K562 (cell line): ENCODE measurements around the gene USP32. TPM values are rescaled to one million over a fixed set of nuclear protein-coding genes. Genes with fewer than 3 reads are reported as not detected.
A peak's percentile ranks its signal among the peaks of the same experiment; 100 is the strongest.

ENCODE experiments used
- BRCA1 ChIP-seq, 2 experiments: fragments of 450-650 bp in 1 of 2; sonication (generic) in 1 of 2; formaldehyde crosslinking in 1 of 2; IDR thresholded peaks; 2 replicates each; pipeline versions ENCODE4 v1.5.0 to v1.6.1; 2017 to 2020; ENCODE audit warnings: mild to moderate bottlenecking in 1 of 2, missing genetic modification reagents in 1 of 2
- CXXC5 ChIP-seq: fragments of 250-450 bp; sonication (Bioruptor Pico); IDR thresholded peaks from 2 replicates; pipeline ENCODE4 v1.8.0; 2022; ENCODE audit warnings: inconsistent platforms, mild to moderate bottlenecking, moderate library complexity
- E2F6 ChIP-seq, 2 experiments: IDR thresholded peaks; 2 replicates each; pipeline ENCODE4 v1.6.1; 2011; ENCODE audit warnings: borderline replicate concordance in 1 of 2, control low read depth in 1 of 2, low read depth in 1 of 2, low read length in 1 of 2, mild to moderate bottlenecking in 1 of 2, mixed read lengths in 1 of 2, moderate library complexity in 1 of 2; ENCODE audit not compliant: insufficient read depth in 1 of 2, insufficient read length in 1 of 2, poor library complexity in 1 of 2, severe bottlenecking in 1 of 2; ENCODE audit errors: extremely low read depth in 1 of 2
- FOSL1 ChIP-seq: fragments of 200-800 bp; sonication (Bioruptor generic); conservative IDR thresholded peaks from 2 replicates; pipeline ENCODE4 v1.6.1; 2016; ENCODE audit warnings: missing genetic modification characterization, missing compliant biosample characterization
- HNRNPK ChIP-seq: fragments of 200-400 bp; formaldehyde crosslinking; IDR thresholded peaks from one replicate; pipeline ENCODE4 v1.6.1; 2018; ENCODE audit warnings: mild to moderate bottlenecking, low read depth, low read length; ENCODE audit not compliant: poor library complexity, severe bottlenecking
- KDM2B ChIP-seq: fragments of 250-450 bp; sonication (Bioruptor Pico); IDR thresholded peaks from 2 replicates; pipeline ENCODE4 v1.8.0; 2021; ENCODE audit warnings: mild to moderate bottlenecking, moderate library complexity
- MYBL2 ChIP-seq, 2 experiments: fragments of 450-650 bp in 1 of 2; sonication (generic) in 1 of 2; formaldehyde crosslinking in 1 of 2; IDR thresholded peaks; 2 replicates each; pipeline versions ENCODE4 v1.6.1 to v1.8.1; 2017 to 2022; ENCODE audit warnings: borderline replicate concordance in 1 of 2, inconsistent platforms in 1 of 2, low read depth in 1 of 2, mild to moderate bottlenecking in 1 of 2, missing genetic modification reagents in 1 of 2, moderate library complexity in 1 of 2
- NFE2L1 ChIP-seq: fragments of 450-650 bp; IDR thresholded peaks from 2 replicates; pipeline ENCODE4 v1.6.1; 2016; ENCODE audit warnings: missing genetic modification characterization, low read depth, mild to moderate bottlenecking, missing compliant biosample characterization, moderate library complexity, borderline replicate concordance
- NKRF ChIP-seq: fragments of 450-650 bp; IDR thresholded peaks from 2 replicates; pipeline ENCODE4 v1.6.1; 2016; ENCODE audit warnings: borderline replicate concordance
- RFX7 ChIP-seq: fragments of 250-450 bp; sonication (Bioruptor Pico); IDR thresholded peaks from 2 replicates; pipeline ENCODE4 v1.5.1; 2021; ENCODE audit warnings: mild to moderate bottlenecking
- SPI1 ChIP-seq: IDR thresholded peaks from 2 replicates; pipeline ENCODE4 v1.6.1; 2011; ENCODE audit warnings: low read depth, low read length, control low read depth, borderline replicate concordance
- SRF ChIP-seq, 2 experiments: fragments of 250-450, 450-650 bp in 1 of 2; sonication (Bioruptor Pico) in 1 of 2; sonication (generic) in 1 of 2; formaldehyde crosslinking; IDR thresholded peaks; 2 replicates each; pipeline versions ENCODE4 v1.5.0 to v1.5.1; 2020 to 2022; ENCODE audit warnings: mild to moderate bottlenecking in 1 of 2, missing genetic modification reagents in 1 of 2
- TAF9B ChIP-seq: fragments of 450-650 bp; IDR thresholded peaks from 2 replicates; pipeline ENCODE4 v1.6.1; 2018; ENCODE audit warnings: mild to moderate bottlenecking; ENCODE audit not compliant: partially characterized antibody
- ZBTB11 ChIP-seq, 3 experiments: fragments of 200-800 bp in 1 of 3; fragments of 250-450 bp in 1 of 3; fragments of 450-650 bp in 1 of 3; sonication (Bioruptor Pico) in 1 of 3; sonication (Bioruptor generic) in 1 of 3; formaldehyde crosslinking in 1 of 3; IDR thresholded peaks; 2 replicates each; pipeline versions ENCODE4 v1.6.1 to v1.8.0; 2016 to 2022; ENCODE audit warnings: mild to moderate bottlenecking in 2 of 3, missing genetic modification characterization in 2 of 3, missing compliant biosample characterization in 1 of 3, moderate library complexity in 1 of 3
- ZBTB12 ChIP-seq: fragments of 250-450 bp; sonication (Bioruptor Pico); IDR thresholded peaks from 2 replicates; pipeline ENCODE4 v1.4.0; 2020
- ZNF197 ChIP-seq: fragments of 200-800 bp; sonication (Bioruptor generic); IDR thresholded peaks from 2 replicates; pipeline ENCODE4 v1.6.1; 2016; ENCODE audit warnings: low read depth, missing genetic modification characterization, missing compliant biosample characterization
- polyA plus RNA-seq, 8 experiments: library from polyadenylated mRNA; depleted of rRNA in 4 of 8; stranded (reverse) in 5 of 8; unstranded in 3 of 8; fragments of >200 nt; fragmentation: Nextera tagmentation in 2 of 8; fragmentation: Illumina TruSeq in 1 of 8; extraction: Ambion mirVana in 2 of 8; extraction: Trizol in 1 of 8; gene quantifications; 2 replicates each; pipeline versions ENCODE4 v1.2.1 to v1.2.3, GENCODE V29; 2011 to 2014; ENCODE audit warnings: inconsistent platforms in 1 of 8, missing spikeins in 1 of 8
- total RNA-seq, 7 experiments: library from RNA; depleted of rRNA in 6 of 7; stranded (reverse); fragments of >200 nt in 6 of 7; fragmentation: Illumina TruSeq in 2 of 7; extraction: Trizol in 2 of 7; gene quantifications; 2 replicates each; pipeline versions ENCODE4 v1.2.1 to v1.2.3, GENCODE V29; 2011 to 2021; ENCODE audit warnings: low replicate concordance in 1 of 7

The USP32 gene
- total and polyA plus RNA-seq, 9 of the 15 experiments (the other 6 are each of a cell fraction or from before 2014, with no cell fraction given), result 18.0 to 69.3 (median 47.1) TPM

GRCh38 chr17:60392042-60392844 lies at the start of gene USP32 (continued):
- TF ChIP-seq MYBL2 (IDR thresholded peaks at IDR 0.05; ENCODE audit: low read depth) (peak; percentile 77), MYBL2 (CRISPR knock-in tag; IDR thresholded peaks at IDR 0.05; ENCODE audit: borderline replicate concordance) (no peak), ZNF197 (CRISPR knock-in tag) (no peak), HNRNPK (peak; percentile 94), TAF9B (peak; percentile 93), SPI1 (peak; percentile 87), E2F6 (IDR thresholded peaks at IDR 0.05; ENCODE audit: borderline replicate concordance in 1 of 2, extremely low read depth in 1 of 2, insufficient read depth in 1 of 2, insufficient read length in 1 of 2, low read depth in 1 of 2, low read length in 1 of 2, poor library complexity in 1 of 2, severe bottlenecking in 1 of 2) (peak; percentile 49 to 89), FOSL1 (tag) (no peak), ZBTB12 (CRISPR knock-in tag) (peak; percentile 62), KDM2B (CRISPR knock-in tag) (no peak), RFX7 (CRISPR knock-in tag) (no peak), BRCA1 (IDR thresholded peaks at IDR 0.05) (no peak), BRCA1 (CRISPR knock-in tag; IDR thresholded peaks at IDR 0.05) (no peak), SRF (CRISPR knock-in tag; IDR thresholded peaks at IDR 0.05) (no peak; a peak in 1 of 4 replicates), NKRF (peak; percentile 95), NFE2L1 (tag) (no peak), CXXC5 (CRISPR knock-in tag) (peak; percentile 100), ZBTB11 (CRISPR knock-in tag; IDR thresholded peaks at IDR 0.05) (peak in 2 of 3 experiments; percentile 65 to 85; a peak in 3 of 6 replicates)
